GM08714 (cell line): Measurements from ENCODE around the gene MAD1L1.

ENCODE experiments used
- H3K4me3 ChIP-seq: fragments of 200-500 bp; sonication (Bioruptor generic); 2 replicates; pipeline ENCODE4 v1.5.1; 2014; ENCODE audit warnings: mild to moderate bottlenecking, low read length, inconsistent platforms
- ZNF274 ChIP-seq: IDR thresholded peaks from 2 replicates; pipeline ENCODE4 v1.6.1; 2012; ENCODE audit warnings: mild to moderate bottlenecking, low read depth, low read length

The MAD1L1 gene

GRCh38 chr7:1851721-1852516 lies 380.8 kb downstream of the MAD1L1 start:
- no peak for TF ChIP-seq ZNF274

DNA sequence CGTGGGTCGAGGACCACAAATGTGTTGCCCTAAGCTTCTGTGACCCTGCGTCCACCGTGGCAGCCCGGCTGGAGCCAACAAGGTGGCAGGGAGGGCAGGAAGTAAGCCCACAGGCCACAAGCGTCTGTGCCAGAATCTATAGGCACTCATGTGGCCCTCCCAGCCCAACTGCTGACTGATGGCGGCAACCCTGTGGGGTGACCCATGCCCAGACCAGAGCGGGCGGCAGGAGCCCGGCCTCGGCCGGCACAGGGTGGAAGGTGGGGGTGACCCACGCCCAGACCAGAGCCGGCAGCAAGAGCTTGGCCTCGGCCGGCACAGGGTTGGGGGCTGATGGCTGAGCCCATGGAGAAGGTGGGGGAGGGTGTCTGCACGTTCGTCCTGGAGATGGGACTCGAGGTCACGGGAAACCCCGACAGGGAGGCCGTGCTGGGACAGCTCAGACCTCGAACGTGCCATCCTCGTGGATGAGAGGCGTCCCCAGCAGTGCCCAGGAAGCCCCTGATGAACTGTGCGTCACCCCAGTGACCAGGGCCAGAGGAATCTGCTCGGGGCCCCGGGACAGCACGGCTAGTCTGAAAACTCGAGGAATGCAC lies 381.7 kb downstream of the MAD1L1 start:
- TF ChIP-seq ZNF274, result no peak
- no peak overlapping the region for H3K4me3 ChIP-seq

More at GRCh38 chr7:1851721-1852516, 380.8 kb downstream of the MAD1L1 start:
- H3K4me3 ChIP-seq, result no peak overlapping the region

- no peak overlapping the region for H3K4me3 ChIP-seq
- no peak for TF ChIP-seq ZNF274
These were observed 382.4 kb downstream of the MAD1L1 start for GRCh38 chr7:1850111-1850975.

- TF ChIP-seq ZNF274, result no peak
- H3K4me3 ChIP-seq, result no peak overlapping the region
These were observed 383.2 kb downstream of the MAD1L1 start for GRCh38 chr7:1849351-1850041.

DNA sequence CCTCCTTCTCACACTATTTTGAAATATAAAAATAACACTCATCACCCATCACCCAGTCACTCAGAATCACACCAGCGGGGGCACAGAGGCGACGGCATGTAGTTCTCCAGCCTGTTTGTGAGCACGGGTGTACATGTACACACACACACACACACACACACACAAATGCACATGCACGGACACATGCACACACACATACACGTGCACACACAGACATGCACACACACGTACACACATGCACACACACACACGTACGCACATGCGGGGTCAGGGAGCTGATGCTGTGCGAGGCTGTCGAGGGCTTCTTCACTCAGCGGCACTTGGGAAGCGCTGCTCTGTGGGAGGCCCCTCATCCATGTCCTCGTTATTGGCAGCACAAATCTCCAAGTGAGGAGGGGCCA lies 383.8 kb downstream of the MAD1L1 start:
- TF ChIP-seq ZNF274, result no peak
- H3K4me3 ChIP-seq, result no peak overlapping the region

DNA sequence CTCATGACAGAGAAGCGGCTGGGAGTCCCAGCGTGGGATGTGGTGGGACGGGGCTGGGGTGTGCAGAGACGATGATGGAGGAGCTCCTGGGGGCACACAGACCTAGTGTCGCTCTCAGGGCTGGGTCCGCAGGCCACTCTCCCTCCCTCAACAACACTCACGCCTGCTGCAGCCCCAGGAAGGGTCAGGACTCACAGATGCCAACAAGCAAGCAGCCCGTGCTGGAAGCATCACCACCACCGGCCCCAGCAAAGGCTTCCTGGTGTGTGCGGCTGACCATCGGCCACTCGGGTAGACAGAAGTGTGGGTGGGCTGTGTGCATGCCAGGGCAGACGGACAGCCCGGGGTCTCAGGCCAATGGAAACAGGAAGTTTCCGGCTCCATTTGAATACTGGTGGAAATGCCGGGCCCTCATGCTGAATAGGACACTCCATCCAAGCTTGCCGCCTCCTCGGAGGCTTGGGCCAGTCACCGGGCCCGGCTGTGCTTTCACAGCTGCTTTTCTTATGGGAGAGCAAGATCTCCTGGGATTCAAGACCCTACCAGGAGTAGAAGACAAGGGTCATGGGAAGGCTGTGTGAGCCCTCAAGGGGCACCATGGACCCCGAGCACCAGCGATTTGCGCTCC lies 384.6 kb downstream of the MAD1L1 start:
- TF ChIP-seq ZNF274, result no peak
- H3K4me3 ChIP-seq, result no peak overlapping the region

DNA sequence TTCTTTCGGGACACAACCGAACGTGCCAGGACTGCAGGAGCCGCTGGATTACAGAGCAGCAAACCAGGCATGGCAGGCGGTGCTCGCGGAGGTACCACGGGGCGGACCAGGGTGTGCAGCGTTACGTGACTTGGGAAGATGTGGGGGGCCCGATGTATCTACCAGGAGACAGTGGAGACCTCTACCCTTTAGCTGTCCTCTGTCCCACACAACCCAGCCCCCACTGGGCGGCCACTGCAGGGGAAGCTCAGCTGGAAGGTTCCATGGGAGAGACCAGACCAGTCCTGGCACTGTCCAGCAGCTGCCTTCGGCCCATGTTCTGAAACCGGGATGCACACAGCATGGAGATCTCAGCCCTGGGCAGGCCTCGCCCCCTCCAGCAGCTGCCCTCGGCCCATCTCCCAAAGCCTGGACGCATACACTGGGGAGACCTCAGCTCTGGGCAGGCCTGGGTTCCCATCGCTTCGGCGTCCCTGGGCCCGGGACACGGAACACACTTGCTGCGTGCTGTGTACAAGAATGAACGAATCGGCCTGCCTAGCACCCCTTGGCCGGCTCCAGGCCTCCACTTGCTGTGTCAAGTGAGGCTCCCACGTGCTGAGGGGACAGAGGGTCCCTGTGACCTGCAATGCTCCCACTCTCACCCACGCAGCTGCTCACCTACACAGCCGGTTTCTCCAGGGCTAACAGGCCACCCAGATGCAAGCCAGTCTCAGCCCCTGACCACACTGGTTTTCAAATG lies 385.3 kb downstream of the MAD1L1 start:
- TF ChIP-seq ZNF274, result no peak

DNA sequence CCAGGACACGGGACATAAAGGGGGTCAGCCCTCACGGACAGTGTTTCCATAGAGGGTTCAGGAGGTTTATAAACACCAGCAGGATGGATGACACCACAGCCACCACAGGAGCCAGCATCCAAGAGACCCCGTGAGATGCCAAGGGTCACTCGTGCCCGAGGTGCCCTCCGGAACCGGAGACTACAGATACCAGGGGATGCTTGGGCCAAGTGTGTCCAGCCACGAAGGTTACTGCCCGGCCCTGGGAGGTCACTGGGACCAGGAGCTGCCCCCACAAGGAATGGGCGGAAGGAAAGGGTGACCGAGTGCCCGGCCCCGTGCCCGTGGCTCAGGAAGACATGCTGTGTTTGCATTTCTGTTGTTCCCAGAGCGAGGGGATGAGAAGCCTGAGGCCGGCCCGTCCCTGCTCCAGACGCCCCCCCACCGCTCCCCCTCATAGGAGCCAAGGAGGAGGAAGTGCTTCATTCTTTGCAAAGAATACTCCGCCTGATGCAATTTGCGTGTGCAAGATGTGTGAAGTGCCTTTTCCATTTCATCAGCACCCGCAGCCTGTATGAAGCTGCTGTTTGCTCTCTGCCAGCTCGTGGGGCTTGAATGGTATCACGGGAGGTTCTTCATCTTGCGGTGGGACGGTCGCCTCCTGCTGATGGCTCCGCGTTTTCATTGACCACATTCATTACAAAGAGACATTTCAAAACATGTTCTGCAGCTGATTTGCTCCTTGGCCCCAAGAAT lies 386.2 kb downstream of the MAD1L1 start:
- TF ChIP-seq ZNF274, result no peak
- H3K4me3 ChIP-seq, result no peak overlapping the region

More for the DNA sequence above, 385.3 kb downstream of the MAD1L1 start:
- no peak overlapping the region for H3K4me3 ChIP-seq

GRCh38 chr7:1845536-1846311 lies 387.0 kb downstream of the MAD1L1 start:
- no peak for TF ChIP-seq ZNF274
- no peak overlapping the region for H3K4me3 ChIP-seq

GRCh38 chr7:1844951-1845390 lies 387.8 kb downstream of the MAD1L1 start:
- no peak for TF ChIP-seq ZNF274
- no peak overlapping the region for H3K4me3 ChIP-seq

DNA sequence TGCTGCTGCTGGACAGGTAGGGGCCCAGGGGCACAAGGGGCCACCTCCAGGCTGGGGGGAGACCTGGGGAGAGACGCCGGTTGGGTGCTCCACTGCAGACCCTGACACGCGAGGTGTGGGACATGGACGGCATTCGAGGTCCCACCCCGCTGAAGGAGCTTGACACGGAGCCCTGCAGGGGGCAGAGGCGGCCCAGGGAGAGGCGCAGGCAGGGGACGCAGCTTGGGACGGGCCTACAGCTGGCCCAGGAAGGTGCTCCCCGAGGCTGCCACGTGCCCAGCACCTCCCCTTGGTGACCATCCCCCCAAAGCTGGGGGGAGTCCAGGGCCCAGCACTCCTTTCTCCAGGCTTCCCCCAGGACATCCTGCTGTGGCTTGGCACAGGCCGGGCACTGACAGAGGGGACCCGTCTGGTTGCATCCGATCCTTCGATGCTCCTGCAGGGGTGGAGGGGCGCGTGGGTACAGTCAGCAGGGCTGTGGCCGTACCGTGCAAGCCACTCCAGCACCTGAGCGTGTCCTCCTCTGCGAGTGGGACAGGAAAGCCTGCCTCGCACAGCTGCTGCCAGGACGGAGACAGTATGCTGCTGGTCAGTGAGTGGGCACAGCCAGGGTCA lies 388.3 kb downstream of the MAD1L1 start:
- TF ChIP-seq ZNF274, result no peak
- no peak overlapping the region for H3K4me3 ChIP-seq

GRCh38 chr7:1843921-1844335 lies 388.8 kb downstream of the MAD1L1 start:
- H3K4me3 ChIP-seq, result no peak overlapping the region
- TF ChIP-seq ZNF274, result no peak
